Stimulated activated naive CD8-positive, alpha-beta T cell treated with anti-CD3 and anti-CD28 coated beads, Interleukin-15, Interleukin-2, amounts not matched to agents 100 U/mL and 50 U/mL, for 24 hours (primary cell): ENCODE data around the gene ANAPC2.

Experiments
- ATAC-seq: fragments of 150-1000 bp; cut with Tn5 transposase; one replicate; pipeline ENCODE4 v1.10.0; 2021
- DNase-seq: peaks from one replicate; pipeline ENCODE4 v3.0.0; 2021

Gene ANAPC2

GRCh38 chr9:137161558-137162486 is 26.5 kb downstream of the ANAPC2 start:
- no peak for DNase-seq

GRCh38 chr9:137160716-137161557 is 27.4 kb downstream of the ANAPC2 start:
- ATAC-seq: no peak
- DNase-seq: no peak

More at GRCh38 chr9:137161558-137162486, 26.5 kb downstream of the ANAPC2 start:
- ATAC-seq: no peak

DNA sequence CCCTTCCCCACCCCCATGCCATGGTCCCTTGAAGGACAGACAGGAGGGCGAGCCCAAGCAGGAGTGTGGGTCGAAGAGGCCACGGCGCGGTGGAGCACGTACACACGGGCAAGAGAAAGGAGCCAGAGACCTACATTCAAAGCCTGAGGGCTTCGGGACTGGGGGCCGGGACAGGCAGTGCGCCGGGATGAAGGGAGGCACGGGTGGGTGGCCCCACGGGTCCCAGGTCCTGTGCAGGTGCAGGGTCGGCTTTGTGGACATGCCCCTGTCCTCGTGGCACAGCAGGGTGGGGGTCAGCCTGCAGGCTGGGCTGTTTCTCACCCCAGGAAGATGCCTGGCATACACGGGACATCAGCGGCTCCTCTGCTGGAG is 28.3 kb downstream of the ANAPC2 start:
- DNase-seq: no peak
- no peak for ATAC-seq

DNA sequence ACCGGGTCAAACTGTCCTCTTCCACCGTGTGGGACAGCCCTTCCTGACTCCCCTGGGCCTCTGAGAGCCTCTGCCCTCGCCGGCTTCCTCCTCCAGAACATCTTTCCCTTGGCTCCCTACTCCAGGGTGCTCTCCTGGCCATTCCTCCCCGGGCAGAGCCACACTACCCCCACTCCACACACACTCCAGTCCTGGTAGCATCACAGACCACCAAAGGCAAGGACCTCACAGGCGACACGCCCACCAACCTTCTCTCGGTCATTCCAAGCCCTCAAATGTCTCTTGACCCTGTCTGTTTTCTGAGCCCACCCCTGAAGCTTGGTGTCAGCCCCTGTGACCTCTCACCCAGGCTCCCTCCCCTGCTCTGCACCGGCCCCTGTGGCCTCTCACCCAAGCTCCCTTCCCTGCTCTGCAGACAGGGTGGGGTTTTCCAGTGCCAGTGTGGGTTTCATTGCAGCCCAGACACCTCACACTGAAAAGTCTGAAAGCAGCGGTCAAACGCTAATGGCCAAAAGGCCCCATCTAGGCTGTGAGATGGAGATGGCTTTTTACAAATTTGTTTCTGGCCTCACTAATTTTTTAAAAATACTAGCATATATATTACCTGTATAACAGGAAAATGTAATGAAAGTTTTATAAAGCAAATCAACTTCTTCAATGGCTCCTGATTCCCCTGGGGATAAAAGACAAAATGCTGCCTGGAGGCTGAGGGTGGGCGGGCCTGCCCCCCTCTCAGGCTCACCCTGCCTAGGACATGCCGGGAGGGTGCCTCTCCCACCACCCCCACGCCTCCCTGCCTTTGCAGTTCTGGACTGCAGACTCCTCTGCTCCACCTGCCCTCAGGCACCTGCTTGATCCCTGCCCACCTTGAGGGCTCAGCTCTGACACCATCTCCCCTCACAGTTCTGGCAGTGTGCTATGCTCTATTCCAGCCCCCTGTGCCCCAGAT is 29.0 kb downstream of the ANAPC2 start:
- DNase-seq: no peak

GRCh38 chr9:137158625-137159024 is 29.7 kb downstream of the ANAPC2 start:
- no peak for DNase-seq
- no peak for ATAC-seq

More for the DNA sequence above, 29.0 kb downstream of the ANAPC2 start:
- no peak for ATAC-seq

DNA sequence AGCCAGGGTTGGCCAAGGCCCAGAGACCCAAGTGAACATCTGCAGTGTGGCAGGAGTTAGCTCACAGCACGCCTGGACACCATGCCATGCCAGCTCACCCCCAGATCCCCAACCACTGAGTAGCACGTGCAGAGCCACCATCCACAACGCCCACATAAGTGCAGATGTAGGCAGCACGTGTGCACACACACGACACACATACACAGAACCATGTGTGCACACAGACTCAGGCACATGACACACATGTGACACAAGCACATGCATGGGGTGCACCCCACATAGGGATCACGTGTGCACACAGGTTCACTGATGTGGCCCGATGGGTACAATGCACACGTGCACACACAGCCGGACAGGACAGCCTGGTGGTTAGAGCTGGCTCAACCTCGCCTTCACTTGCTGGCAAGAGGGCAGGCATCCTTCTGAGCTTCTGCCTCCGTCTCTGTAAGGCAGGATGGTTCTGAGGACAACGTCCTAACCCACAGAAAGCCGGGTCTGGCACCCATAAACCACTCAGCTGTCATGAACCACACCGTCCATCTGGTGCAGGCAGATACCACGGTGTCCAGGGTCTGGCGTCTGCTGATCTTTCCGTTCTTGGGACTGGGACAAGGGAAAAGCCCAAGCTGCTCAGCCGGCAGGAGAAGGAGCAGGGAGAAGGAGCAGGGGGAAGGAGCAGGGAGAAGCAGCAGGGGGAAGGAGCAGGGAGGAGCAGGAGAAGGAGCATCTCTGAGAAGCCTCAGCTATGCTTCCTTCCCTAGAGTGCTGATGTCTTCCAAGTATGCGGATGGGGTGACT is 30.5 kb downstream of the ANAPC2 start:
- DNase-seq: no peak
- no peak for ATAC-seq

DNA sequence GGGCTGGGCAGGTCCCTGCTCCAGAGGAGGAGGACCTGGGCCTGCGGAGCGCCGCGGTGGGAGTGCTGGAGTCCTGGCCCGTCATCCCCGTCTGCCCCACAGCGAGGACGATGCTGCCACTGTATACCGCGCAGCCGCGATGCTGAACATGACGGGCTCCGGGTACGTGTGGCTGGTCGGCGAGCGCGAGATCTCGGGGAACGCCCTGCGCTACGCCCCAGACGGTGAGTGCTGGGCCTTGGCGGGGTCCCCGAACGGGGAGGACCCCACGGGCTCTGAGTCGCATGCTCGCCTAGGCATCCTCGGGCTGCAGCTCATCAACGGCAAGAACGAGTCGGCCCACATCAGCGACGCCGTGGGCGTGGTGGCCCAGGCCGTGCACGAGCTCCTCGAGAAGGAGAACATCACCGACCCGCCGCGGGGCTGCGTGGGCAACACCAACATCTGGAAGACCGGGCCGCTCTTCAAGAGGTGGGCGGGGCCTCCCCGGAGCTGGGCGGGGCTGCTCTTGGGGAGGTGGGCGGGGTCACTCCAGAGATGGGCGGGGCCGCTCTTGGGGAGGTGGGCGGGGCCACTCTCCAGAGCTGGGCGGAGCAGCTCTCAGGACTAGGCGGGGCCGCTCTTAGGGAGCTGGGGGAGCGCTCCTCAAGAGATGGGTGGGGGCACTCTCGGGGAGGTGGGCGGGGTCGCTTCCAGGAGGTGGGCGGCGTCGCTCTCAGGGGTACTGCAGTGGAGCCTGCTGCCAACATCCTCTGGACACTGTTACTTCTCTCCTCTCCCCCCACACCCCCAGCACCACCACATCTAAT is 31.6 kb downstream of the ANAPC2 start:
- DNase-seq (peak; percentile 75), ATAC-seq (peak; percentile 58)

DNA sequence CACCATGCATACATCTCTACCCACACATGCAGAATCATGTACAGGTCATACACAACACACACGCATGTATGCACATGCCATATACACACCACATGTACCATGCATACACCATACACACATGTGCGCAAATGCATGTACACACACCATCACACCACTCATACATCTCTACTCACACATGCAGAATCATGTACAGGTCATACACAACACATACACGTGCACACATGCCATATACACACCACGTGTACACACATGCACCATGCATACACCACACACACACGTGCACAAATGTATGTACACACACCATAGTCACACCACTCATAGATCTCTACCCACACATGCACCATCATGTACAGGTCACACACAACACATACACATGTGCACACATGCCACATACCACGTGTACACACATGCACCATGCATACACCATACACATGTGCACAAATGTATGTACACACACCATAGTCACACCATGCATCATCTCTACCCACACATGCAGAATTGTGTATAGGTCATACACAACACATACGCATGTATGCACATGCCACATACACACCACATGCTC is 35.4 kb downstream of the ANAPC2 start:
- ATAC-seq (no peak), DNase-seq (no peak)

DNA sequence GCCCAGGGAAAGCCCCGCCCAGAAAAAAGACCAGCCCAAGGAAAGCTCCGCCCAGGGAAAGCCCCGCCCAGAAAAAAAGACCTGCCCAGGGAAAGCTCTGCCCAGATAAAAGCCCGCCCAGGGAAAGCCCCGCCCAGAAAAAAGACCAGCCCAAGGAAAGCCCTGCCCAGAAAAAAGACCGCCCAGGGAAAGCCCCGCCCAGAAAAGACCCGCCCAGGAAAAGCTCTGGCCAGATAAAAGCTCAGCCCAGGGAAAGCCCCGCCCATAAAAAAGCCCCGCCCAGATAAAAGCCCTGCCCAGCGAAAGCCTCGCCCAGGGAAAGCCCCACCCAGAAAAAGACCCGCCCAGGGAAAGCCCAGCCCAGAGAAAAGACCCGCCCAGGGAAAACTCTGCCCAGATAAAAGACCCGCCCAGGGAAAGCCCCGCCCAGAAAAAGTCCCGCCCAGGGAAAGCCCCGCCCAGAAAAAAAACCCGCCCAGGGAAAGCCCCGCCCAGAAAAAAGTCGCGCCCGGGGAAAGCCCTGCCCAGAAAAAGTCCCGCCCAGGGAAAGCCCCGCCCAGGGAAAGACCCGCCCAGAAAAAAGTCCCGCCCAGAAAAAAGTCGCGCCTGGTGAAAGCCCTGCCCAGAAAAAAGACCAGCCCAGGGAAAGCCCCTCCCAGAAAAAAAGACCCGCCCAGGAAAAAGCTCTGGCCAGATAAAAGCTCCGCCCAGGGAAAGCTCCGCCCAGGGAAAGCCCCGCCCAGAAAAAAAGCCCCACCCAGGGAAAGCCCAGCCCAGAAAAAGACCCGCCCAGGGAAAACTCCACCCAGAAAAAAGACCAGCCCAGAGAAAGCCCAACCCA is 37.5 kb downstream of the ANAPC2 start:
- ATAC-seq (peak; percentile 35), DNase-seq (peak; percentile 75)

- DNase-seq (peak; percentile 67), ATAC-seq (no peak)
Measured at GRCh38 chr9:137149942-137150616, 38.3 kb downstream of the ANAPC2 start.

GRCh38 chr9:137149363-137149762 is 39.0 kb downstream of the ANAPC2 start:
- ATAC-seq: no peak

DNA sequence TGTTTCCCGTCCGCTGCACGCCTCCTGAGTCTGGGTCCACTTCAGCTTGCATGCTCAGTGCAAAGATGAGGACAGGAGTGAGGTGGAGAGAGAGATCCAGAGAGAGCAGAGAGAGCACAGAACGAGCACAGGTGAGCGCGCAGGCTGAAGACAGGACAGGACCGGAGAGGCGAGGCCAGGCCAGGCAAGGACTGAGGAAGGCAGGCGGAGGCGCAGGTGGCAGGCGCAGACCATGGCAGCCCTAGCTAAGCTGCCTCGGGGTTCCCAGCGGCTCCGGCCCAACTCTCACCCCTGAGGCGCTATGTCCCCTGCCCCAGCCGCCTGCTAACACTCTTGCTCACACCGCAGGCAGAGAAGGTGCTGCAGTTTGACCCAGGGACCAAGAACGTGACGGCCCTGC is 39.7 kb downstream of the ANAPC2 start:
- DNase-seq (no peak), ATAC-seq (no peak)

More at GRCh38 chr9:137149363-137149762, 39.0 kb downstream of the ANAPC2 start:
- DNase-seq: no peak

- ATAC-seq: no peak
- DNase-seq: no peak
Measured at GRCh38 chr9:137148242-137148641, 40.1 kb downstream of the ANAPC2 start.

DNA sequence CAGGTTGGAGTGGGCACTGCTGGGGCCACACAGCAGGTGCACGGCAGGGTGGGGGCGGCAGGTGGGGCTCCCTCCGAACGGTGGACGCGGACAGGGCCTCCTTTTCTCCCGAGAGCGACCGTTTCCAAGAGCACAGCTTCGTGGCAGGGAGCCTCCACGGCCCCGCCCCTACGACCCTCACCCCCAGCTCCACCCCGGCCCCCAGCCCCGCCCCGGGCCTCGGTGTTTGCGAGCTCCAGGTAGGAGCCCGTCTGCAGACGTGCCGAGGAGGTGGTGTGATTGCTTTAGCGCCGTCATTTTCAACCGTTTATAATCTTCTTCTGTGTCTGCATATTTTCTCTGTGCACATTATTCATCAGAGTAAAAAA is 40.6 kb downstream of the ANAPC2 start:
- ATAC-seq (no peak), DNase-seq (no peak)

GRCh38 chr9:137147091-137147792 is 41.1 kb downstream of the ANAPC2 start:
- ATAC-seq: no peak
- DNase-seq: no peak

DNA sequence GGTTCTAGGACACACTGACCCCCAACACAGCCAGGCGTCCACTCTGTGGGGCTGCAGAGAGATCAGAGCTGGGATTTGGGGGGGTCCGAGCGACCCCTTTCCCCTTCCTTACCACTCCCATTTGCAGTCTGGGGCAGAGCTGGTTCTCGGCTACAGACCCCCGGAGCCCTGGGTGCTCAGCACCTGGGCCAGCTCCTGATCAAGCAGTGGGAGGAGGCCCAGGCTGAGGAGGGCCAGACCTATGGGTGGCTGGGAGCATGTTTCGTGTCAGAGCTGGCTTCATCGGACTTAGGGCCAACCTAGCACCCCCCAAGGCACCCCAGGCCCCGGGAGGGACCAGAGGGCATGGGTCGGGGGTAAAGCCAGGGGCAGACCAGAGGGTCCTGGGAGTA is 41.8 kb downstream of the ANAPC2 start:
- ATAC-seq (no peak), DNase-seq (no peak)

- ATAC-seq (no peak), DNase-seq (no peak)
Measured at GRCh38 chr9:137145731-137146526, 42.4 kb downstream of the ANAPC2 start.
